Measurements from ENCODE around the gene ANO10. TPM values are rescaled to one million over a fixed set of nuclear protein-coding genes. Genes with fewer than 3 reads are reported as not detected.

The ANO10 gene
- total RNA-seq, 1 donor from 2014 or later = 4.2 TPM

- peaks cover 4% of the 10 kb centered on the region for H3K27me3 Mint-ChIP-seq (ENCODE audit: insufficient read depth)
- H3K27ac Mint-ChIP-seq = no peak overlapping the region
- H3K9me3 Mint-ChIP-seq = no peaks in the 10 kb centered on the region
- no peak overlapping the region for H3K4me3 Mint-ChIP-seq
- no peaks in the 10 kb centered on the region for H3K4me1 Mint-ChIP-seq (ENCODE audit: low read depth)
- no peak for DNase-seq (ENCODE audit: low spot score)
- intact Hi-C loops (cut with micrococcal nuclease) = no loop called here
- H3K36me3 Mint-ChIP-seq (ENCODE audit: low read depth) = no peaks in the 10 kb centered on the region
These were observed 187.4 kb downstream of the ANO10 start for GRCh38 chr3:43434431-43434830.

GRCh38 chr3:43432462-43432861 lies 189.3 kb downstream of the ANO10 start:
- no peak for DNase-seq (ENCODE audit: low spot score)
- no peak overlapping the region for H3K27ac Mint-ChIP-seq
- H3K4me1 Mint-ChIP-seq (ENCODE audit: low read depth) = no peaks in the 10 kb centered on the region
- H3K36me3 Mint-ChIP-seq (ENCODE audit: low read depth) = peaks cover 2% of the 10 kb centered on the region
- H3K27me3 Mint-ChIP-seq (ENCODE audit: insufficient read depth) = peaks cover 4% of the 10 kb centered on the region
- intact Hi-C loops (cut with micrococcal nuclease) = no loop called here
- H3K9me3 Mint-ChIP-seq = no peaks in the 10 kb centered on the region
- no peak overlapping the region for H3K4me3 Mint-ChIP-seq

- Mint-ChIP-seq H3K36me3 (ENCODE audit: low read depth) (peaks cover 3% of the 10 kb centered on the region), H3K9me3 (no peaks in the 10 kb centered on the region), H3K4me1 (ENCODE audit: low read depth) (no peaks in the 10 kb centered on the region), H3K27ac (no peak overlapping the region), H3K27me3 (ENCODE audit: insufficient read depth) (no peaks in the 10 kb centered on the region), H3K4me3 (no peak overlapping the region)
- intact Hi-C loops (cut with micrococcal nuclease) = no loop called here
- DNase-seq (ENCODE audit: low spot score) = no peak
These were observed 195.4 kb downstream of the ANO10 start for GRCh38 chr3:43426388-43426787.

- intact Hi-C loops (cut with micrococcal nuclease) = no loop called here
- no peak overlapping the region for H3K27ac Mint-ChIP-seq
- peaks cover 3% of the 10 kb centered on the region for H3K36me3 Mint-ChIP-seq (ENCODE audit: low read depth)
- H3K9me3 Mint-ChIP-seq = no peaks in the 10 kb centered on the region
- no peak overlapping the region for H3K4me3 Mint-ChIP-seq
- no peaks in the 10 kb centered on the region for H3K4me1 Mint-ChIP-seq (ENCODE audit: low read depth)
- DNase-seq (ENCODE audit: low spot score) = no peak
- H3K27me3 Mint-ChIP-seq (ENCODE audit: insufficient read depth) = no peaks in the 10 kb centered on the region
These were observed 196.0 kb downstream of the ANO10 start for GRCh38 chr3:43425829-43426228.

GRCh38 chr3:43423639-43424038 lies 198.2 kb downstream of the ANO10 start:
- H3K27ac Mint-ChIP-seq = no peak overlapping the region
- no peaks in the 10 kb centered on the region for H3K4me1 Mint-ChIP-seq (ENCODE audit: low read depth)
- DNase-seq (ENCODE audit: low spot score) = no peak
- H3K36me3 Mint-ChIP-seq (ENCODE audit: low read depth) = peaks cover 3% of the 10 kb centered on the region
- intact Hi-C loops (cut with micrococcal nuclease) = no loop called here
- no peak overlapping the region for H3K4me3 Mint-ChIP-seq
- no peaks in the 10 kb centered on the region for H3K9me3 Mint-ChIP-seq
- no peaks in the 10 kb centered on the region for H3K27me3 Mint-ChIP-seq (ENCODE audit: insufficient read depth)

- DNase-seq (ENCODE audit: low spot score) = no peak
- intact Hi-C loops (cut with micrococcal nuclease) = no loop called here
- Mint-ChIP-seq H3K27ac (no peak overlapping the region), H3K4me1 (ENCODE audit: low read depth) (no peaks in the 10 kb centered on the region), H3K4me3 (no peak overlapping the region), H3K9me3 (no peaks in the 10 kb centered on the region), H3K27me3 (ENCODE audit: insufficient read depth) (no peaks in the 10 kb centered on the region), H3K36me3 (ENCODE audit: low read depth) (peaks cover 3% of the 10 kb centered on the region)
These were observed 198.7 kb downstream of the ANO10 start for GRCh38 chr3:43423142-43423541.

GRCh38 chr3:43418601-43419272 lies 203.1 kb downstream of the ANO10 start:
- H3K4me3 Mint-ChIP-seq = no peak overlapping the region
- H3K9me3 Mint-ChIP-seq = no peaks in the 10 kb centered on the region
- no peaks in the 10 kb centered on the region for H3K36me3 Mint-ChIP-seq (ENCODE audit: low read depth)
- intact Hi-C loops (cut with micrococcal nuclease) = no loop called here
- DNase-seq (ENCODE audit: low spot score) = no peak
- H3K27me3 Mint-ChIP-seq (ENCODE audit: insufficient read depth) = no peaks in the 10 kb centered on the region
- H3K4me1 Mint-ChIP-seq (ENCODE audit: low read depth) = no peaks in the 10 kb centered on the region
- H3K27ac Mint-ChIP-seq = no peak overlapping the region

- H3K9me3 Mint-ChIP-seq = no peaks in the 10 kb centered on the region
- H3K27me3 Mint-ChIP-seq (ENCODE audit: insufficient read depth) = no peaks in the 10 kb centered on the region
- no peak overlapping the region for H3K27ac Mint-ChIP-seq
- no peak for DNase-seq (ENCODE audit: low spot score)
- H3K4me1 Mint-ChIP-seq (ENCODE audit: low read depth) = peaks cover 9% of the 10 kb centered on the region
- H3K4me3 Mint-ChIP-seq = no peak overlapping the region
- intact Hi-C loops (cut with micrococcal nuclease) = no loop called here
- no peaks in the 10 kb centered on the region for H3K36me3 Mint-ChIP-seq (ENCODE audit: low read depth)
These were observed 204.7 kb downstream of the ANO10 start for GRCh38 chr3:43417133-43417532.

- peaks cover 9% of the 10 kb centered on the region for H3K4me1 Mint-ChIP-seq (ENCODE audit: low read depth)
- H3K27me3 Mint-ChIP-seq (ENCODE audit: insufficient read depth) = no peaks in the 10 kb centered on the region
- H3K4me3 Mint-ChIP-seq = no peak overlapping the region
- no peaks in the 10 kb centered on the region for H3K36me3 Mint-ChIP-seq (ENCODE audit: low read depth)
- no peaks in the 10 kb centered on the region for H3K9me3 Mint-ChIP-seq
- intact Hi-C loops (cut with micrococcal nuclease) = no loop called here
- H3K27ac Mint-ChIP-seq = no peak overlapping the region
- no peak for DNase-seq (ENCODE audit: low spot score)
These were observed 206.7 kb downstream of the ANO10 start for GRCh38 chr3:43415088-43415487.

GRCh38 chr3:43413676-43414368 lies 208.0 kb downstream of the ANO10 start:
- Mint-ChIP-seq H3K36me3 (ENCODE audit: low read depth) (no peaks in the 10 kb centered on the region), H3K27ac (no peak overlapping the region), H3K27me3 (ENCODE audit: insufficient read depth) (peaks cover 3% of the 10 kb centered on the region)

GRCh38 chr3:43411429-43411828 lies 210.4 kb downstream of the ANO10 start:
- no peak overlapping the region for H3K27ac Mint-ChIP-seq
- no peak overlapping the region for H3K4me3 Mint-ChIP-seq
- DNase-seq (ENCODE audit: low spot score) = no peak
- no peaks in the 10 kb centered on the region for H3K9me3 Mint-ChIP-seq
- H3K4me1 Mint-ChIP-seq (ENCODE audit: low read depth) = peaks cover 9% of the 10 kb centered on the region
- no peaks in the 10 kb centered on the region for H3K36me3 Mint-ChIP-seq (ENCODE audit: low read depth)
- intact Hi-C loops (cut with micrococcal nuclease) = no loop called here
- peaks cover 3% of the 10 kb centered on the region for H3K27me3 Mint-ChIP-seq (ENCODE audit: insufficient read depth)

More at GRCh38 chr3:43413676-43414368, 208.0 kb downstream of the ANO10 start:
- no peak for DNase-seq (ENCODE audit: low spot score)
- H3K4me3 Mint-ChIP-seq = no peak overlapping the region
- intact Hi-C loops (cut with micrococcal nuclease) = no loop called here
- H3K4me1 Mint-ChIP-seq (ENCODE audit: low read depth) = peaks cover 9% of the 10 kb centered on the region
- H3K9me3 Mint-ChIP-seq = no peaks in the 10 kb centered on the region

- intact Hi-C loops (cut with micrococcal nuclease) = no loop called here
- Mint-ChIP-seq H3K4me1 (ENCODE audit: low read depth) (peaks cover 9% of the 10 kb centered on the region), H3K36me3 (ENCODE audit: low read depth) (no peaks in the 10 kb centered on the region), H3K27ac (no peak overlapping the region), H3K9me3 (no peaks in the 10 kb centered on the region), H3K4me3 (no peak overlapping the region), H3K27me3 (ENCODE audit: insufficient read depth) (peaks cover 3% of the 10 kb centered on the region)
- DNase-seq (ENCODE audit: low spot score) = no peak
These were observed 211.2 kb downstream of the ANO10 start for GRCh38 chr3:43410592-43410991.

- no peak overlapping the region for H3K27ac Mint-ChIP-seq
- peaks cover 15% of the 10 kb centered on the region for H3K4me1 Mint-ChIP-seq (ENCODE audit: low read depth)
- H3K4me3 Mint-ChIP-seq = no peak overlapping the region
- H3K27me3 Mint-ChIP-seq (ENCODE audit: insufficient read depth) = peaks cover 3% of the 10 kb centered on the region
- intact Hi-C loops (cut with micrococcal nuclease) = no loop called here
- peaks cover 3% of the 10 kb centered on the region for H3K36me3 Mint-ChIP-seq (ENCODE audit: low read depth)
- H3K9me3 Mint-ChIP-seq = no peaks in the 10 kb centered on the region
- no peak for DNase-seq (ENCODE audit: low spot score)
These were observed 212.3 kb downstream of the ANO10 start for GRCh38 chr3:43409506-43409905.
